Thyroid gland (tissue), 4 donors: ENCODE data around the gene NGEF. TPM values are rescaled to one million over a fixed set of nuclear protein-coding genes. Genes with fewer than 3 reads are reported as not detected.

ENCODE experiments used
- DNase-seq, 2 donors: peaks; one replicate each; pipeline ENCODE4 v3.0.0-alpha.2; 2019
- H3K27ac ChIP-seq, 3 donors: fragments of 200-600 bp; sonication (generic); 1 replicate in 2 of 3; 2 replicates in 1 of 3; pipeline ENCODE4 v1.5.1; 2016 to 2019; ENCODE audit warnings: mild to moderate bottlenecking in 1 of 3, moderate library complexity in 1 of 3
- H3K27me3 ChIP-seq: fragments of 200-600 bp; sonication (generic); one replicate; pipeline ENCODE4 v1.5.1; 2019
- H3K36me3 ChIP-seq, 2 donors: fragments of 200-600 bp; sonication (generic); one replicate each; pipeline ENCODE4 v1.5.1; 2016 to 2019
- H3K4me1 ChIP-seq, 2 donors: fragments of 200-600 bp; sonication (generic); one replicate each; pipeline ENCODE4 v1.5.1; 2017 to 2019
- H3K4me3 ChIP-seq, 3 donors: fragments of 200-600 bp; sonication (generic); replicated peaks in 1 of 3; 1 replicate in 2 of 3; 2 replicates in 1 of 3; pipeline ENCODE4 v1.5.1; 2016; ENCODE audit warnings: mild to moderate bottlenecking in 1 of 3
- H3K9me3 ChIP-seq: fragments of 200-600 bp; sonication (generic); one replicate; pipeline ENCODE4 v1.5.1; 2017
- CTCF ChIP-seq, 6 experiments: fragments of 200-600 bp in 3 of 6; fragments of 450-650 bp in 3 of 6; sonication (generic) in 3 of 6; IDR thresholded peaks; one replicate each; pipeline ENCODE4 v1.5.1; 2016 to 2019; ENCODE audit warnings: antibody characterized with exemption in 6 of 6, mild to moderate bottlenecking in 2 of 6, inconsistent platforms in 1 of 6, moderate library complexity in 1 of 6
- POLR2A ChIP-seq, 2 donors: fragments of 450-650 bp; IDR thresholded peaks; one replicate each; pipeline ENCODE4 v1.6.1; 2017; ENCODE audit warnings: antibody characterized with exemption in 2 of 2, mild to moderate bottlenecking in 2 of 2, moderate library complexity in 1 of 2
- WGBS, 2 donors: methylation state at CpG; one replicate each; pipeline ENCODE4 v1.1.5; 2017; 5-methylcytosine and 5-hydroxymethylcytosine counted together
- intact Hi-C: fragments of 100-400 bp; cut with DNase I; formaldehyde crosslinking; loops from one replicate; pipeline ENCODE4 v1.15.1; 2023
- total RNA-seq, 4 donors: library from RNA; depleted of rRNA; stranded (reverse); fragments of >200 nt; gene quantifications; one replicate each; pipeline ENCODE4 v1.2.3, GENCODE V29; 2016

The NGEF gene
- total RNA-seq, 4 donors from 2014 or later, result 0.11 to 2.1 TPM; not detected in 2

DNA sequence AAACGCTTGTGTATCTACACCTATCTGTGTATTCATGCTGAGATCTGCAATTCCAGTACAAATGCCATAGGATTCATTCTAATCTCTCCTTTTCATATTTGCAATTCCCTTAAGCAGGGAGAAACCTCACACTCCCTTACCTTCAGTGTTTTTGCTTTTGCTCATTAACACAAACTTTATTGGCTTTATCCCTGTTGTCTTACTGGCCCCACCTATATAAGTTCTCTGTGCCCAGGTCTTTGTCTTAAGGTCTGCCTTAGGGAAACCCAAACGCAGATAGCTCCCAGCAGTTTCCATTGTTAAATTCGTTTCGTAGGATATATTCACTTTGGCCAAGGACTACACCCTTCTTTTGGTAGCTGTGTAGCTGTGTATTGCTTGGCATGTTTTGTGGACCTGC, 147.0 kb downstream of the NGEF start:
- TF ChIP-seq CTCF (IDR thresholded peaks at IDR 0.05) (no peak), POLR2A (IDR thresholded peaks at IDR 0.05) (no peak)
- intact Hi-C loops, result no loop called here
- WGBS, 2 donors, result 89 to 90% methylated on average over 4 of the region's 4 CpGs
- Histone ChIP-seq H3K36me3 (peaks cover 0 to 3% of the 10 kb centered on the region in 2 donors), H3K9me3 (no peaks in the 10 kb centered on the region), H3K27me3 (no peaks in the 10 kb centered on the region), H3K4me1 (no peaks in the 10 kb centered on the region), H3K27ac (no peak overlapping the region), H3K4me3 (no peak overlapping the region)
- DNase-seq, result no peak

GRCh38 chr2:232865165-232865564, 147.9 kb downstream of the NGEF start:
- WGBS, 2 donors, result 95 to 100% methylated on average over 1 of the region's 1 CpG
- Histone ChIP-seq H3K4me1 (no peaks in the 10 kb centered on the region), H3K4me3 (no peak overlapping the region), H3K9me3 (no peaks in the 10 kb centered on the region), H3K27ac (no peak overlapping the region), H3K36me3 (peaks cover 0 to 5% of the 10 kb centered on the region in 2 donors), H3K27me3 (no peaks in the 10 kb centered on the region)
- intact Hi-C loops, result no loop called here
- no peak for TF ChIP-seq CTCF (IDR thresholded peaks at IDR 0.05)
- no peak for TF ChIP-seq POLR2A (IDR thresholded peaks at IDR 0.05)
- no peak for DNase-seq

DNA sequence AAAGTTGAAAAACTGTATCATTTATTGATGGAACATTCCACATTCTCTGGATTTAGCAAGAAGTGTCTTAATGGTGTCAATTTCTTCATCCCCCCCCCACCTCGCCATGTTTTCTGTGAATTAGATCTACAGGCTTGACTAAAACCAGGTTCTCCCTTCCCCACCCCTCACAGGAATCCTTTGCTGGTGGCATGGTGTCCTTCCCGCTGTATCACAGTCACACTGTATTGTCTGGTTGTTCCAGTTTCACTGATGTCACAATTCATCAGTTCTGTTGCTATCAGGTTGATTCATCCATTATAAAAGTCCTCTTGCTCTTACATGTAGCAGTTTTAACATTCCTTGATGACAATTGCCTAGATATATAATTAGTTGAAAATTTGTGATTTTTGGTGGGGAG, 149.1 kb downstream of the NGEF start:
- 95 to 98% methylated on average over 2 of the region's 2 CpGs for WGBS, 2 donors
- no peak for DNase-seq
- TF ChIP-seq POLR2A (IDR thresholded peaks at IDR 0.05), result no peak
- no peak for TF ChIP-seq CTCF (IDR thresholded peaks at IDR 0.05)

GRCh38 chr2:232861353-232861752, 151.7 kb downstream of the NGEF start:
- Histone ChIP-seq H3K36me3 (peaks cover 26 to 29% of the 10 kb centered on the region in 2 donors), H3K4me3 (no peak overlapping the region), H3K27ac (no peak overlapping the region), H3K9me3 (no peaks in the 10 kb centered on the region), H3K4me1 (no peaks in the 10 kb centered on the region), H3K27me3 (no peaks in the 10 kb centered on the region)
- intact Hi-C loops, result no loop called here
- DNase-seq, result no peak
- TF ChIP-seq CTCF (IDR thresholded peaks at IDR 0.05) (no peak), POLR2A (IDR thresholded peaks at IDR 0.05) (no peak)
- WGBS, 2 donors, result 98% methylated on average over 5 of the region's 5 CpGs

More for the DNA sequence above, 149.1 kb downstream of the NGEF start:
- no peaks in the 10 kb centered on the region for H3K9me3 ChIP-seq
- H3K4me3 ChIP-seq, result no peak overlapping the region
- intact Hi-C loops, result no loop called here
- no peaks in the 10 kb centered on the region for H3K27me3 ChIP-seq
- no peak overlapping the region for H3K27ac ChIP-seq
- peaks cover 2 to 5% of the 10 kb centered on the region in 2 donors for H3K36me3 ChIP-seq
- H3K4me1 ChIP-seq, result no peaks in the 10 kb centered on the region

- H3K4me1 ChIP-seq, result no peaks in the 10 kb centered on the region
- no peak overlapping the region for H3K27ac ChIP-seq
- intact Hi-C loops, result no loop called here
- no peaks in the 10 kb centered on the region for H3K27me3 ChIP-seq
- DNase-seq, result no peak
- peaks cover 26 to 35% of the 10 kb centered on the region in 2 donors for H3K36me3 ChIP-seq
- H3K9me3 ChIP-seq, result no peaks in the 10 kb centered on the region
- H3K4me3 ChIP-seq, result no peak overlapping the region
- WGBS, 2 donors, result 91 to 96% methylated on average over 9 of the region's 9 CpGs
- TF ChIP-seq CTCF (IDR thresholded peaks at IDR 0.05), result no peak
- no peak for TF ChIP-seq POLR2A (IDR thresholded peaks at IDR 0.05)
Measured at GRCh38 chr2:232860593-232861241, 152.3 kb downstream of the NGEF start.
